Sigmoid colon (tissue), 4 donors: ENCODE measurements around the gene BMP5.

Experiments used
- EP300 ChIP-seq, 4 donors: sonication (generic); formaldehyde crosslinking; IDR thresholded peaks; one replicate each; pipeline ENCODE4 v1.6.1; 2017; ENCODE audit warnings: antibody characterized with exemption in 4 of 4
- POLR2A ChIP-seq, 2 donors: fragments of 450-650 bp; IDR thresholded peaks; one replicate each; pipeline ENCODE4 v1.6.1; 2016; ENCODE audit warnings: antibody characterized with exemption in 2 of 2, mild to moderate bottlenecking in 2 of 2, moderate library complexity in 2 of 2
- TF ChIP-seq, protein P1 (sequence below), 4 experiments: fragments of 450-650 bp in 3 of 4; fragments of 200-600 bp in 1 of 4; IDR thresholded peaks; one replicate each; pipeline ENCODE4 v1.5.1; 2016 to 2019; ENCODE audit warnings: antibody characterized with exemption in 4 of 4, mild to moderate bottlenecking in 3 of 4, moderate library complexity in 2 of 4

DNA sequence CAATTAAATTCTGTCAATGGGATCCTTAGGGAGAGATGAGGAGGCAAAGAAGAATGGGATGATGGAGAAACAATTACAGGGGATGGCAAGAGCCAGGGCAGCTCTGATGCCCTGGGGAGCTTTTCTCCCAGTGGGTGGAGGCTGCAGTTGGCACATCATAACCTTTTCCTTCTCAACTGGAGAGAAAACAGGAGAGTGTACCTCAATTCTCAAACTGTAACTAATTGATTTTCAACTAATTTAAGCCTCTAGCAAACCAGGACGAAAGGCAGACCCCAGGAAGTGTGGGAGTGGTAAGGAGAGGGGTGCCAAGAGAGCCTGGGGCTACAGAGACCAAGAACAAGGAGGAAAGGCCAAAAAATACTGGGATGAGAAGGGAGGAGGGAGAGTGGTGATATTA is 5.7 kb downstream of the BMP5 start:
- no peak for TF ChIP-seq POLR2A (IDR thresholded peaks at IDR 0.05)
- no peak for TF ChIP-seq EP300 (IDR thresholded peaks at IDR 0.05)
- TF ChIP-seq, protein P1, sequence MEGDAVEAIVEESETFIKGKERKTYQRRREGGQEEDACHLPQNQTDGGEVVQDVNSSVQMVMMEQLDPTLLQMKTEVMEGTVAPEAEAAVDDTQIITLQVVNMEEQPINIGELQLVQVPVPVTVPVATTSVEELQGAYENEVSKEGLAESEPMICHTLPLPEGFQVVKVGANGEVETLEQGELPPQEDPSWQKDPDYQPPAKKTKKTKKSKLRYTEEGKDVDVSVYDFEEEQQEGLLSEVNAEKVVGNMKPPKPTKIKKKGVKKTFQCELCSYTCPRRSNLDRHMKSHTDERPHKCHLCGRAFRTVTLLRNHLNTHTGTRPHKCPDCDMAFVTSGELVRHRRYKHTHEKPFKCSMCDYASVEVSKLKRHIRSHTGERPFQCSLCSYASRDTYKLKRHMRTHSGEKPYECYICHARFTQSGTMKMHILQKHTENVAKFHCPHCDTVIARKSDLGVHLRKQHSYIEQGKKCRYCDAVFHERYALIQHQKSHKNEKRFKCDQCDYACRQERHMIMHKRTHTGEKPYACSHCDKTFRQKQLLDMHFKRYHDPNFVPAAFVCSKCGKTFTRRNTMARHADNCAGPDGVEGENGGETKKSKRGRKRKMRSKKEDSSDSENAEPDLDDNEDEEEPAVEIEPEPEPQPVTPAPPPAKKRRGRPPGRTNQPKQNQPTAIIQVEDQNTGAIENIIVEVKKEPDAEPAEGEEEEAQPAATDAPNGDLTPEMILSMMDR (IDR thresholded peaks at IDR 0.05), result no peak
